Peyer's patch (tissue), 4 donors: Measurements from ENCODE around the gene CLMN. TPM values are rescaled to one million over a fixed set of nuclear protein-coding genes. Genes with fewer than 3 reads are reported as not detected.

Experiments used
- DNase-seq, 3 donors: peaks; one replicate each; pipeline ENCODE4 v3.0.0-alpha.2; 2017 to 2019
- H3K27ac ChIP-seq, 4 donors: fragments of 200-600 bp; sonication (generic); one replicate each; pipeline ENCODE4 v1.5.1; 2016 to 2019
- H3K27me3 ChIP-seq, 2 donors: fragments of 200-600 bp; sonication (generic); one replicate each; pipeline ENCODE4 v1.5.1; 2019
- H3K36me3 ChIP-seq, 3 donors: fragments of 200-600 bp; sonication (generic); one replicate each; pipeline ENCODE4 v1.5.1; 2016 to 2019
- H3K4me1 ChIP-seq, 4 donors: fragments of 200-600 bp; sonication (generic); one replicate each; pipeline ENCODE4 v1.5.1; 2016 to 2019
- H3K4me3 ChIP-seq, 4 donors: fragments of 200-600 bp; sonication (generic); 1 replicate in 3 of 4; 2 replicates in 1 of 4; pipeline ENCODE4 v1.5.1; 2016 to 2019; ENCODE audit warnings: mild to moderate bottlenecking in 1 of 4
- H3K9me3 ChIP-seq, 4 donors: fragments of 200-600 bp; sonication (generic); one replicate each; pipeline ENCODE4 v1.5.1; 2016 to 2019; ENCODE audit warnings: mild to moderate bottlenecking in 1 of 4
- CTCF ChIP-seq, 6 experiments: fragments of 450-650 bp in 4 of 6; fragments of 200-600 bp in 2 of 6; sonication (generic) in 1 of 6; IDR thresholded peaks; one replicate each; pipeline ENCODE4 v1.5.1; 2017 to 2019; ENCODE audit warnings: antibody characterized with exemption in 6 of 6, mild to moderate bottlenecking in 3 of 6, moderate library complexity in 1 of 6
- POLR2A ChIP-seq, 2 donors: fragments of 450-650 bp; IDR thresholded peaks; one replicate each; pipeline ENCODE4 v1.5.1; 2017; ENCODE audit warnings: antibody characterized with exemption in 2 of 2, mild to moderate bottlenecking in 2 of 2, moderate library complexity in 2 of 2
- total RNA-seq, 4 donors: library from RNA; depleted of rRNA; stranded (reverse); fragments of >200 nt; gene quantifications; one replicate each; pipeline ENCODE4 v1.1.0, GENCODE V29; 2016

The CLMN gene
- total RNA-seq, 4 donors from 2014 or later: 18.7 to 38.8 (median 36.4) TPM

- TF ChIP-seq CTCF (IDR thresholded peaks at IDR 0.05) (no peak), POLR2A (IDR thresholded peaks at IDR 0.05) (no peak)
- Histone ChIP-seq H3K36me3 (no peaks in the 10 kb centered on the region), H3K4me3 (no peak overlapping the region), H3K9me3 (no peaks in the 10 kb centered on the region), H3K27me3 (no peaks in the 10 kb centered on the region), H3K4me1 (peaks cover 0 to 19% (median 0%) of the 10 kb centered on the region in 4 donors), H3K27ac (no peak overlapping the region)
- DNase-seq: no peak
Measured at GRCh38 chr14:95246870-95247269, 72.8 kb downstream of the CLMN start.

DNA sequence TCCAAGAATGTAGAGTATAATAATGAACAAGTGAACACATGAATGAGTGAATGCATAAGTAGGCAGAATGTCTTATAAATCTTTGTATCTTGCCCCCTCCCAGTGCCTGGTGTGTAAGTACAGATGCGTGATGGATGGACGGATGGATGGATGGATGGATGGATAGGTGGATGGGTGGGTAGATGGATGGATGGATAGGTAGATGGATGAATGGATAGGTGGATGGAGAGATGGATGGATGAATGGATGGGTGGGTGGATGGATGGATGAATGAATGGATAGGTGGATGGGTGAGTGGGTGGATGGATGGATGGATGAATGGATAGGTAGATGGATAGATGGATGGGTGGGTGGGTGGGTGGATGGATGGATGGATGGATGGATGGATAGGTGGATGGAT lies 74.4 kb downstream of the CLMN start:
- no peak overlapping the region for H3K27ac ChIP-seq
- no peaks in the 10 kb centered on the region for H3K9me3 ChIP-seq
- H3K36me3 ChIP-seq: no peaks in the 10 kb centered on the region
- TF ChIP-seq CTCF (IDR thresholded peaks at IDR 0.05) (no peak), POLR2A (IDR thresholded peaks at IDR 0.05) (no peak)
- DNase-seq: no peak
- no peak overlapping the region for H3K4me3 ChIP-seq
- H3K27me3 ChIP-seq: no peaks in the 10 kb centered on the region
- peaks cover 0 to 19% (median 0%) of the 10 kb centered on the region in 4 donors for H3K4me1 ChIP-seq

GRCh38 chr14:95244587-95244986 lies 75.1 kb downstream of the CLMN start:
- no peak for TF ChIP-seq CTCF (IDR thresholded peaks at IDR 0.05)
- no peak for TF ChIP-seq POLR2A (IDR thresholded peaks at IDR 0.05)
- Histone ChIP-seq H3K9me3 (no peaks in the 10 kb centered on the region), H3K27ac (no peak overlapping the region), H3K4me3 (no peak overlapping the region), H3K27me3 (no peaks in the 10 kb centered on the region), H3K36me3 (no peaks in the 10 kb centered on the region), H3K4me1 (peaks cover 0 to 12% (median 0%) of the 10 kb centered on the region in 4 donors)
- no peak for DNase-seq

GRCh38 chr14:95242870-95243269 lies 76.8 kb downstream of the CLMN start:
- Histone ChIP-seq H3K9me3 (no peaks in the 10 kb centered on the region), H3K4me1 (peaks cover 0 to 2% (median 0%) of the 10 kb centered on the region in 4 donors), H3K4me3 (no peak overlapping the region), H3K27me3 (no peaks in the 10 kb centered on the region), H3K36me3 (no peaks in the 10 kb centered on the region), H3K27ac (no peak overlapping the region)
- TF ChIP-seq CTCF (IDR thresholded peaks at IDR 0.05) (no peak), POLR2A (IDR thresholded peaks at IDR 0.05) (no peak)
- DNase-seq: no peak

DNA sequence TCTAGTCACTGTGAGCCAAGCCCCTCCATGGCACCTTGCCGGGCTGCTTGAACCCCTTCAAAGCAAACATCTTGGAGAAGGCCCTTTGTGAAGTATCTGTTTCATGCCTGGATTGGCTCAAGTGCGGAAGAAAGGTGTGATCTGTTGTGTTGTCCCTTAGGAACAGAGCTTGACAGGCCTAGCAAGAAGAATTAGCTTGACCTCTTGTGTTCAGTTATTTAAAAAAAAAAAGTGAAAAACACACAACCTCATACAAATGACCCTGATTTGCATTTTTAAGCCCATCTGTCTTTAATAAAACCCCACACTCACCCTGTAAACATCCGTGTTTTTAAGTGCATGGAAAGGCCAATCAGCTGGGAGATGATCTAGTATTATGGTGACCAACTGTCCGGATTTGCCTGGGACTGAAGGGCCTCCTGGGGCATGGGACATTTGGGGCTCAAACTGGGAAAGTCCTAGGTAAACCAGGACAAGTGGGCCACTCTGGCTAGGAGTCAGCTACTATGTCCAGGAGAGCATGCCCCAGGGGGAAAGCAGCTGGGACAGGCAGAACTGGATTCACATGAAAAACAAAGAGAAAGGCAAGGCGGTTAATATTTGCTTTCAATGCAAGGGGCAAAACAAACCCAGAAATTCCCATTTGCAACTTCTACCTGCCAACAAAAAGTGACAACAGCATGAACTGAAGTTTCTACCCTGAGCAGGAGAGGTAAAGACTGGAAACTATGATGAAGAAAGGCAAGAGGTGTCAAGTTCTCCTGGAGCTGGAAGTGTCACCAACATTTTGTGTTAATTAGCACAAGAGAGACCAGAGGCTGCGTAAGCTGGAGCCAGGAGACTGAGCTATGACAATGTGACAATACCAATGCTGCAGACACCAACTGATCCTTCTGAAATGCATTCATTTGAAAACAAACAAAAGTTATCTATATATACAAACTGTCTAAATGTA lies 78.6 kb downstream of the CLMN start:
- no peak overlapping the region for H3K27ac ChIP-seq
- peaks cover 0 to 13% (median 0%) of the 10 kb centered on the region in 4 donors for H3K4me1 ChIP-seq
- H3K4me3 ChIP-seq: no peak overlapping the region
- DNase-seq: no peak
- H3K27me3 ChIP-seq: no peaks in the 10 kb centered on the region
- H3K36me3 ChIP-seq: no peaks in the 10 kb centered on the region
- TF ChIP-seq CTCF (IDR thresholded peaks at IDR 0.05): no peak
- TF ChIP-seq POLR2A (IDR thresholded peaks at IDR 0.05): no peak
- H3K9me3 ChIP-seq: no peaks in the 10 kb centered on the region
